GM23338 (cell line): ENCODE measurements around the gene GALC. TPM values are rescaled to one million over a fixed set of nuclear protein-coding genes. Genes with fewer than 3 reads are reported as not detected.

ENCODE experiments used
- ATAC-seq: fragments of 200-7000 bp; cut with Tn5 transposase; 3 replicates; pipeline ENCODE4 v1.9.1; 2020
- DNase-seq: peaks from one replicate; pipeline ENCODE4 v3.0.0-alpha.2; 2015; ENCODE audit warnings: low spot score
- H2AFZ ChIP-seq: fragments of 200-600 bp; sonication (generic); 2 replicates; pipeline ENCODE4 v1.8.0; 2016; ENCODE audit warnings: antibody characterized with exemption, mild to moderate bottlenecking, moderate library complexity
- H3F3A ChIP-seq: fragments of 200-600 bp; sonication (generic); replicated peaks from 2 replicates; pipeline ENCODE4 v1.8.0; 2017; ENCODE audit warnings: antibody characterized with exemption, mixed run types, low read depth
- H3K27ac ChIP-seq: fragments of 200-600 bp; sonication (generic); 2 replicates; pipeline ENCODE4 v1.6.1; 2016; ENCODE audit warnings: low read depth
- H3K27me3 ChIP-seq: fragments of 200-600 bp; sonication (generic); 2 replicates; pipeline ENCODE4 v1.8.0; 2016; ENCODE audit warnings: mild to moderate bottlenecking, mixed run types, moderate library complexity; ENCODE audit not compliant: insufficient read depth
- H3K36me3 ChIP-seq: fragments of 200-600 bp; sonication (generic); 2 replicates; pipeline ENCODE4 v1.8.0; 2016; ENCODE audit warnings: mild to moderate bottlenecking; ENCODE audit not compliant: insufficient read depth
- H3K4me1 ChIP-seq: fragments of 200-600 bp; sonication (generic); 2 replicates; pipeline ENCODE4 v1.8.0; 2016; ENCODE audit warnings: mild to moderate bottlenecking, moderate library complexity; ENCODE audit not compliant: insufficient read depth
- H3K4me2 ChIP-seq: fragments of 200-600 bp; sonication (generic); 2 replicates; pipeline ENCODE4 v1.7.1; 2017; ENCODE audit warnings: mixed run types
- H3K4me3 ChIP-seq: fragments of 200-600 bp; sonication (generic); 2 replicates; pipeline ENCODE4 v1.6.1; 2016; ENCODE audit warnings: mixed run types
- H3K79me2 ChIP-seq: fragments of 200-600 bp; sonication (generic); replicated peaks from 2 replicates; pipeline ENCODE4 v1.8.0; 2017; ENCODE audit warnings: mild to moderate bottlenecking; ENCODE audit not compliant: insufficient read depth
- H3K9me2 ChIP-seq: fragments of 200-600 bp; sonication (generic); 2 replicates; pipeline ENCODE4 v1.8.0; 2017; ENCODE audit not compliant: insufficient read depth
- H4K20me1 ChIP-seq: fragments of 200-600 bp; sonication (generic); replicated peaks from 2 replicates; pipeline ENCODE4 v1.8.0; 2017; ENCODE audit warnings: mild to moderate bottlenecking; ENCODE audit not compliant: insufficient read depth
- H3K27ac Mint-ChIP-seq: 2 replicates; pipeline ENCODE4 v1.8.0; 2020; ENCODE audit warnings: inconsistent platforms, mild to moderate bottlenecking, moderate library complexity, mixed read lengths
- H3K27me3 Mint-ChIP-seq: 3 replicates; pipeline ENCODE4 v1.8.0; 2022; ENCODE audit warnings: low read depth, mild to moderate bottlenecking, moderate library complexity, mixed read lengths, inconsistent platforms; ENCODE audit not compliant: insufficient read depth, poor library complexity
- H3K36me3 Mint-ChIP-seq: 3 replicates; pipeline ENCODE4 v1.8.0; 2021; ENCODE audit warnings: low read depth, mild to moderate bottlenecking, inconsistent platforms, moderate library complexity, mixed read lengths
- H3K4me1 Mint-ChIP-seq: 3 replicates; pipeline ENCODE4 v1.8.0; 2020; ENCODE audit warnings: mild to moderate bottlenecking, inconsistent platforms, mixed read lengths
- H3K4me3 Mint-ChIP-seq: 3 replicates; pipeline ENCODE4 v1.8.0; 2021; ENCODE audit warnings: moderate library complexity, mild to moderate bottlenecking, inconsistent platforms, mixed read lengths
- H3K9me3 Mint-ChIP-seq: 3 replicates; pipeline ENCODE4 v1.8.0; 2020; ENCODE audit warnings: moderate library complexity, mild to moderate bottlenecking, inconsistent platforms, mixed read lengths
- CREB1 ChIP-seq: fragments of 250-450 bp; sonication (Bioruptor Pico); IDR thresholded peaks from 2 replicates; pipeline ENCODE4 v1.5.0; 2020; ENCODE audit warnings: low read depth, mild to moderate bottlenecking, moderate library complexity
- EZH2 ChIP-seq: fragments of 200-600 bp; sonication (generic); IDR thresholded peaks from one replicate; pipeline ENCODE4 v1.8.0; 2017; ENCODE audit warnings: antibody characterized with exemption, mild to moderate bottlenecking, low read depth; ENCODE audit not compliant: unreplicated experiment
- EZH2phosphoT487 ChIP-seq: fragments of 200-600 bp; sonication (generic); IDR thresholded peaks from one replicate; pipeline ENCODE4 v1.8.1; 2018; ENCODE audit warnings: antibody characterized with exemption; ENCODE audit not compliant: unreplicated experiment
- JUNB ChIP-seq: IDR thresholded peaks from one replicate; pipeline ENCODE4 v1.6.1; 2016; ENCODE audit warnings: antibody characterized with exemption; ENCODE audit not compliant: unreplicated experiment
- NANOG ChIP-seq: IDR thresholded peaks from 2 replicates; pipeline ENCODE4 v1.6.1; 2016; ENCODE audit warnings: antibody characterized with exemption, borderline replicate concordance
- POLR2AphosphoS5 ChIP-seq: IDR thresholded peaks from 2 replicates; pipeline ENCODE4 v1.6.1; 2016; ENCODE audit warnings: antibody characterized with exemption, low read depth
- ZNF114 ChIP-seq: fragments of 250-450 bp; sonication (Bioruptor Pico); IDR thresholded peaks from 2 replicates; pipeline ENCODE4 v1.5.0; 2020; ENCODE audit warnings: mild to moderate bottlenecking, moderate library complexity
- ZNF331 ChIP-seq: fragments of 250-450 bp; sonication (Bioruptor Pico); IDR thresholded peaks from 2 replicates; pipeline ENCODE4 v1.5.0; 2020; ENCODE audit warnings: low read depth, mild to moderate bottlenecking, moderate library complexity
- polyA plus RNA-seq: library from polyadenylated mRNA; unstranded; fragments of >200 nt; fragmentation: Nextera tagmentation; extraction: Ambion mirVana; gene quantifications from 2 replicates; pipeline ENCODE4 v1.2.1, GENCODE V29; 2016
- total RNA-seq: library from RNA; depleted of rRNA; stranded (reverse); fragments of >200 nt; shearing (Covaris generic); gene quantifications from 2 replicates; pipeline ENCODE4 v1.2.3, GENCODE V29; 2014
- TF ChIP-seq, protein P1 (sequence below): fragments of 250-450 bp; sonication (Bioruptor Pico); IDR thresholded peaks from 2 replicates; pipeline ENCODE4 v1.5.0; 2020; ENCODE audit warnings: mild to moderate bottlenecking, moderate library complexity
- TF ChIP-seq, protein P2 (sequence below), 2 experiments: fragments of 200-600 bp in 1 of 2; sonication (generic) in 1 of 2; conservative IDR thresholded peaks; 2 replicates each; pipeline versions ENCODE4 v1.5.1 to v1.6.1; 2016 to 2017; ENCODE audit warnings: antibody characterized with exemption in 2 of 2, low read depth in 2 of 2, mild to moderate bottlenecking in 2 of 2, moderate library complexity in 1 of 2
- TF ChIP-seq, protein P3 (sequence below): IDR thresholded peaks from 2 replicates; pipeline ENCODE4 v1.6.1; 2016; ENCODE audit warnings: antibody characterized with exemption

GALC gene
- total and polyA plus RNA-seq, 2 experiments from 2014 or later = 3.4 to 12.9 TPM

DNA sequence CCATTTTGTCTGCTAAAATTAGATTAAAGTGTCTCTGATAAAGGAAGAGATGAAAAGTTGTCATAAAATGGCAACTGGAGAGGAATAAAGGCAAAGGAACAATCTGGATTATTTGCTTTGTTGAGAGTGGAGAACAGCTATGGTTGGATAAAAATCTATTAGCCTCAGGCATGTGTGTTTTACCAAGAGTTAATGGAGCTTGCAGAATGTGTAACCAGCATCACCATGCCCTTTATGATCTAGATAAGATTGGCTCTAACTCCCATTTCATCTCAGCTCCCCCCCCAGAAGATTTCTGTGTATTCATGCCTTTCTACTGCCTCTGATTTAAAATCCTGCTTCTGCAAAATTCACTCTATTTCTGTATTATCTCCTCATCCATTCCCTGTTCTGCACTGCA lies 93.8 kb downstream of the GALC start:
- Histone ChIP-seq H3K27me3 (no peaks in the 10 kb centered on the region), H3K36me3 (no peaks in the 10 kb centered on the region), H2AFZ (no peak overlapping the region), H4K20me1 (no peaks in the 10 kb centered on the region), H3K4me3 (no peak overlapping the region), H3K79me2 (no peaks in the 10 kb centered on the region), H3K9me2 (no peaks in the 10 kb centered on the region), H3K4me1 (no peaks in the 10 kb centered on the region), H3K4me2 (no peak overlapping the region), H3F3A (no peaks in the 10 kb centered on the region), H3K27ac (no peak overlapping the region)
- no peaks in the 10 kb centered on the region for H3K9me3 Mint-ChIP-seq
- no peaks in the 10 kb centered on the region for H3K36me3 Mint-ChIP-seq
- TF ChIP-seq, protein P1, sequence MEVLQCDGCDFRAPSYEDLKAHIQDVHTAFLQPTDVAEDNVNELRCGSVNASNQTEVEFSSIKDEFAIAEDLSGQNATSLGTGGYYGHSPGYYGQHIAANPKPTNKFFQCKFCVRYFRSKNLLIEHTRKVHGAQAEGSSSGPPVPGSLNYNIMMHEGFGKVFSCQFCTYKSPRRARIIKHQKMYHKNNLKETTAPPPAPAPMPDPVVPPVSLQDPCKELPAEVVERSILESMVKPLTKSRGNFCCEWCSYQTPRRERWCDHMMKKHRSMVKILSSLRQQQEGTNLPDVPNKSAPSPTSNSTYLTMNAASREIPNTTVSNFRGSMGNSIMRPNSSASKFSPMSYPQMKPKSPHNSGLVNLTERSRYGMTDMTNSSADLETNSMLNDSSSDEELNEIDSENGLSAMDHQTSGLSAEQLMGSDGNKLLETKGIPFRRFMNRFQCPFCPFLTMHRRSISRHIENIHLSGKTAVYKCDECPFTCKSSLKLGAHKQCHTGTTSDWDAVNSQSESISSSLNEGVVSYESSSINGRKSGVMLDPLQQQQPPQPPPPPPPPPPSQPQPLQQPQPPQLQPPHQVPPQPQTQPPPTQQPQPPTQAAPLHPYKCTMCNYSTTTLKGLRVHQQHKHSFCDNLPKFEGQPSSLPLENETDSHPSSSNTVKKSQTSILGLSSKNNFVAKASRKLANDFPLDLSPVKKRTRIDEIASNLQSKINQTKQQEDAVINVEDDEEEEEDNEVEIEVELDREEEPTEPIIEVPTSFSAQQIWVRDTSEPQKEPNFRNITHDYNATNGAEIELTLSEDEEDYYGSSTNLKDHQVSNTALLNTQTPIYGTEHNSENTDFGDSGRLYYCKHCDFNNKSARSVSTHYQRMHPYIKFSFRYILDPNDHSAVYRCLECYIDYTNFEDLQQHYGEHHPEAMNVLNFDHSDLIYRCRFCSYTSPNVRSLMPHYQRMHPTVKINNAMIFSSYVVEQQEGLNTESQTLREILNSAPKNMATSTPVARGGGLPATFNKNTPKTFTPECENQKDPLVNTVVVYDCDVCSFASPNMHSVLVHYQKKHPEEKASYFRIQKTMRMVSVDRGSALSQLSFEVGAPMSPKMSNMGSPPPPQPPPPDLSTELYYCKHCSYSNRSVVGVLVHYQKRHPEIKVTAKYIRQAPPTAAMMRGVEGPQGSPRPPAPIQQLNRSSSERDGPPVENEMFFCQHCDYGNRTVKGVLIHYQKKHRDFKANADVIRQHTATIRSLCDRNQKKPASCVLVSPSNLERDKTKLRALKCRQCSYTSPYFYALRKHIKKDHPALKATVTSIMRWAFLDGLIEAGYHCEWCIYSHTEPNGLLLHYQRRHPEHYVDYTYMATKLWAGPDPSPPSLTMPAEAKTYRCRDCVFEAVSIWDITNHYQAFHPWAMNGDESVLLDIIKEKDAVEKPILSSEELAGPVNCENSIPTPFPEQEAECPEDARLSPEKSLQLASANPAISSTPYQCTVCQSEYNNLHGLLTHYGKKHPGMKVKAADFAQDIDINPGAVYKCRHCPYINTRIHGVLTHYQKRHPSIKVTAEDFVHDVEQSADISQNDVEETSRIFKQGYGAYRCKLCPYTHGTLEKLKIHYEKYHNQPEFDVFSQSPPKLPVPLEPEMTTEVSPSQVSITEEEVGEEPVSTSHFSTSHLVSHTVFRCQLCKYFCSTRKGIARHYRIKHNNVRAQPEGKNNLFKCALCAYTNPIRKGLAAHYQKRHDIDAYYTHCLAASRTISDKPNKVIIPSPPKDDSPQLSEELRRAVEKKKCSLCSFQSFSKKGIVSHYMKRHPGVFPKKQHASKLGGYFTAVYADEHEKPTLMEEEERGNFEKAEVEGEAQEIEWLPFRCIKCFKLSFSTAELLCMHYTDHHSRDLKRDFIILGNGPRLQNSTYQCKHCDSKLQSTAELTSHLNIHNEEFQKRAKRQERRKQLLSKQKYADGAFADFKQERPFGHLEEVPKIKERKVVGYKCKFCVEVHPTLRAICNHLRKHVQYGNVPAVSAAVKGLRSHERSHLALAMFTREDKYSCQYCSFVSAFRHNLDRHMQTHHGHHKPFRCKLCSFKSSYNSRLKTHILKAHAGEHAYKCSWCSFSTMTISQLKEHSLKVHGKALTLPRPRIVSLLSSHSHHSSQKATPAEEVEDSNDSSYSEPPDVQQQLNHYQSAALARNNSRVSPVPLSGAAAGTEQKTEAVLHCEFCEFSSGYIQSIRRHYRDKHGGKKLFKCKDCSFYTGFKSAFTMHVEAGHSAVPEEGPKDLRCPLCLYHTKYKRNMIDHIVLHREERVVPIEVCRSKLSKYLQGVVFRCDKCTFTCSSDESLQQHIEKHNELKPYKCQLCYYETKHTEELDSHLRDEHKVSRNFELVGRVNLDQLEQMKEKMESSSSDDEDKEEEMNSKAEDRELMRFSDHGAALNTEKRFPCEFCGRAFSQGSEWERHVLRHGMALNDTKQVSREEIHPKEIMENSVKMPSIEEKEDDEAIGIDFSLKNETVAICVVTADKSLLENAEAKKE (CRISPR knock-in tag) = no peak
- no peak for TF ChIP-seq ZNF331 (CRISPR knock-in tag)
- TF ChIP-seq JUNB = no peak
- TF ChIP-seq POLR2AphosphoS5 = no peak
- DNase-seq (no peak), ATAC-seq (no peak)
- no peaks in the 10 kb centered on the region for H3K4me1 Mint-ChIP-seq
- no peak overlapping the region for H3K4me3 Mint-ChIP-seq
- no peak overlapping the region for H3K27ac Mint-ChIP-seq
- no peaks in the 10 kb centered on the region for H3K27me3 Mint-ChIP-seq

DNA sequence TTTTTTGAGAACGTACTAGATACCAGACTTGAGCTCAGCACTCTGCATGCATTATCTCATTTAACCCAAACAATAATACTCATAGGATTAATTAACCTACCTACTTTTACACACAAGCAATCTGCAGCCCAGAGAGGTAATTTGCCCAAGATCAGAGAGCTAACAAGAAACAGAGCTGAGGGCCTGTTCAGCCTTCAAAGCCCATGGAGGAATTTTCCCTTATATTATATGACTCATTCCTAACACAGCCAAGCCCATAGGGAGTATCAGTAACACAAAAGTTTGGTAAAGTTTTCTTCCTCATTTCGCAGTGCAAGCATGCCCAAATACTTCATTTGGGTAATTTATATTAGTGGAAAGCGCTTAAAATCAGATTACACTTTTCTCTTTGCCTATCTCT lies 94.7 kb downstream of the GALC start:
- no peak overlapping the region for H3K27ac Mint-ChIP-seq
- no peaks in the 10 kb centered on the region for H3K9me2 ChIP-seq
- no peaks in the 10 kb centered on the region for H3K4me1 ChIP-seq
- DNase-seq (no peak), ATAC-seq (no peak)
- no peaks in the 10 kb centered on the region for H3K27me3 Mint-ChIP-seq
- no peak overlapping the region for H3K4me3 ChIP-seq
- H4K20me1 ChIP-seq = no peaks in the 10 kb centered on the region
- no peaks in the 10 kb centered on the region for H3K4me1 Mint-ChIP-seq
- no peaks in the 10 kb centered on the region for H3F3A ChIP-seq
- H3K9me3 Mint-ChIP-seq = no peaks in the 10 kb centered on the region
- H3K4me3 Mint-ChIP-seq = no peak overlapping the region
- no peak overlapping the region for H2AFZ ChIP-seq
- H3K36me3 ChIP-seq = no peaks in the 10 kb centered on the region
- no peaks in the 10 kb centered on the region for H3K27me3 ChIP-seq
- H3K79me2 ChIP-seq = no peaks in the 10 kb centered on the region
- H3K36me3 Mint-ChIP-seq = no peaks in the 10 kb centered on the region
- H3K4me2 ChIP-seq = no peak overlapping the region
- H3K27ac ChIP-seq = no peak overlapping the region
- TF ChIP-seq JUNB (no peak), ZNF331 (CRISPR knock-in tag) (no peak), NANOG (no peak), EZH2phosphoT487 (no peak), CREB1 (no peak), ZNF114 (CRISPR knock-in tag) (no peak), EZH2 (no peak), POLR2AphosphoS5 (no peak)
- TF ChIP-seq, protein P2, sequence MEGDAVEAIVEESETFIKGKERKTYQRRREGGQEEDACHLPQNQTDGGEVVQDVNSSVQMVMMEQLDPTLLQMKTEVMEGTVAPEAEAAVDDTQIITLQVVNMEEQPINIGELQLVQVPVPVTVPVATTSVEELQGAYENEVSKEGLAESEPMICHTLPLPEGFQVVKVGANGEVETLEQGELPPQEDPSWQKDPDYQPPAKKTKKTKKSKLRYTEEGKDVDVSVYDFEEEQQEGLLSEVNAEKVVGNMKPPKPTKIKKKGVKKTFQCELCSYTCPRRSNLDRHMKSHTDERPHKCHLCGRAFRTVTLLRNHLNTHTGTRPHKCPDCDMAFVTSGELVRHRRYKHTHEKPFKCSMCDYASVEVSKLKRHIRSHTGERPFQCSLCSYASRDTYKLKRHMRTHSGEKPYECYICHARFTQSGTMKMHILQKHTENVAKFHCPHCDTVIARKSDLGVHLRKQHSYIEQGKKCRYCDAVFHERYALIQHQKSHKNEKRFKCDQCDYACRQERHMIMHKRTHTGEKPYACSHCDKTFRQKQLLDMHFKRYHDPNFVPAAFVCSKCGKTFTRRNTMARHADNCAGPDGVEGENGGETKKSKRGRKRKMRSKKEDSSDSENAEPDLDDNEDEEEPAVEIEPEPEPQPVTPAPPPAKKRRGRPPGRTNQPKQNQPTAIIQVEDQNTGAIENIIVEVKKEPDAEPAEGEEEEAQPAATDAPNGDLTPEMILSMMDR (conservative IDR thresholded peaks at IDR 0.05; ENCODE audit: low read depth in 2 of 2) = no peak
- TF ChIP-seq, protein P3, sequence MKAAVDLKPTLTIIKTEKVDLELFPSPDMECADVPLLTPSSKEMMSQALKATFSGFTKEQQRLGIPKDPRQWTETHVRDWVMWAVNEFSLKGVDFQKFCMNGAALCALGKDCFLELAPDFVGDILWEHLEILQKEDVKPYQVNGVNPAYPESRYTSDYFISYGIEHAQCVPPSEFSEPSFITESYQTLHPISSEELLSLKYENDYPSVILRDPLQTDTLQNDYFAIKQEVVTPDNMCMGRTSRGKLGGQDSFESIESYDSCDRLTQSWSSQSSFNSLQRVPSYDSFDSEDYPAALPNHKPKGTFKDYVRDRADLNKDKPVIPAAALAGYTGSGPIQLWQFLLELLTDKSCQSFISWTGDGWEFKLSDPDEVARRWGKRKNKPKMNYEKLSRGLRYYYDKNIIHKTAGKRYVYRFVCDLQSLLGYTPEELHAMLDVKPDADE = no peak
